Keratinocyte (primary cell): Measurements from ENCODE around the gene ARSI. TPM values are rescaled to one million over a fixed set of nuclear protein-coding genes. Genes with fewer than 3 reads are reported as not detected.
A peak's percentile ranks its signal among the peaks of the same experiment; 100 is the strongest.

Experiments
- DNase-seq: peaks from one replicate; pipeline ENCODE4 v3.0.0-alpha.2; 2011; ENCODE audit warnings: low read depth, missing footprints, low spot score
- FAIRE-seq: peaks from 2 replicates; lab custom pipeline; 2011; peaks lifted over from hg19 to GRCh38; lab: Jason Lieb, UNC
- H2AFZ ChIP-seq: 2 replicates; pipeline ENCODE4 v1.6.0; 2012; ENCODE audit warnings: low read length, control low read depth, inconsistent platforms; ENCODE audit not compliant: control insufficient read depth
- H3K27ac ChIP-seq: 2 replicates; pipeline ENCODE4 v1.5.1; 2011; ENCODE audit warnings: low read length; ENCODE audit not compliant: control insufficient read depth, insufficient read depth
- H3K27me3 ChIP-seq: 3 replicates; pipeline ENCODE4 v1.6.0; 2011; ENCODE audit warnings: low read length; ENCODE audit not compliant: control insufficient read depth, insufficient read depth; ENCODE audit errors: extremely low read depth
- H3K36me3 ChIP-seq, 2 experiments: 2 replicates in 1 of 2; 3 replicates in 1 of 2; pipeline ENCODE4 v1.5.1; 2011; ENCODE audit warnings: low read length in 2 of 2, mild to moderate bottlenecking in 1 of 2; ENCODE audit not compliant: control insufficient read depth in 2 of 2, insufficient read depth in 2 of 2; ENCODE audit errors: extremely low read depth in 1 of 2
- H3K4me1 ChIP-seq: 3 replicates; pipeline ENCODE4 v1.5.1; 2011; ENCODE audit warnings: low read length; ENCODE audit not compliant: control insufficient read depth, insufficient read depth; ENCODE audit errors: extremely low read depth
- H3K4me2 ChIP-seq: 3 replicates; pipeline ENCODE4 v1.6.0; 2011; ENCODE audit warnings: low read depth, low read length; ENCODE audit not compliant: control insufficient read depth, insufficient read depth; ENCODE audit errors: extremely low read depth
- H3K4me3 ChIP-seq, 3 experiments: fragments of 200-600 bp in 1 of 3; sonication (generic) in 1 of 3; 2 replicates in 2 of 3; 3 replicates in 1 of 3; pipeline ENCODE4 v1.5.1; 2011 to 2016; ENCODE audit warnings: low read length in 3 of 3, mild to moderate bottlenecking in 3 of 3, control low read depth in 2 of 3, inconsistent platforms in 1 of 3, low read depth in 1 of 3, mixed read lengths in 1 of 3, mixed run types in 1 of 3, moderate library complexity in 1 of 3; ENCODE audit not compliant: control insufficient read depth in 2 of 3, insufficient read depth in 2 of 3; ENCODE audit errors: extremely low read depth in 1 of 3
- H3K79me2 ChIP-seq: 2 replicates; pipeline ENCODE4 v1.6.0; 2012; ENCODE audit warnings: low read length; ENCODE audit not compliant: control insufficient read depth, insufficient read depth
- H3K9ac ChIP-seq: 3 replicates; pipeline ENCODE4 v1.6.0; 2011; ENCODE audit warnings: low read length; ENCODE audit not compliant: control insufficient read depth, insufficient read depth; ENCODE audit errors: extremely low read depth
- H3K9me1 ChIP-seq: 3 replicates; pipeline ENCODE4 v1.6.0; 2011; ENCODE audit warnings: low read length; ENCODE audit not compliant: control insufficient read depth, insufficient read depth; ENCODE audit errors: extremely low read depth
- H3K9me3 ChIP-seq: 2 replicates; pipeline ENCODE4 v1.5.1; 2012; ENCODE audit warnings: low read depth, low read length; ENCODE audit not compliant: control insufficient read depth
- H4K20me1 ChIP-seq: 3 replicates; pipeline ENCODE4 v1.6.0; 2011; ENCODE audit warnings: low read length; ENCODE audit not compliant: control insufficient read depth, insufficient read depth; ENCODE audit errors: extremely low read depth
- EZH2 ChIP-seq: IDR thresholded peaks from one replicate; pipeline ENCODE4 v1.6.1; 2012; ENCODE audit warnings: inconsistent platforms, mild to moderate bottlenecking, low read length, moderate library complexity
- dilution Hi-C: fragments of 300-500 bp; cut with MboI; formaldehyde crosslinking; loops from one replicate; pipeline ENCODE4 v1.7.0; 2020; ENCODE audit warnings: low sequenced_read_pairs; ENCODE audit not compliant: extremely low pct_ligation_motif_present
- polyA plus RNA-seq, 5 experiments: library from polyadenylated mRNA; depleted of rRNA in 3 of 5; stranded (reverse) in 3 of 5; stranded (forward) in 1 of 5; unstranded in 1 of 5; fragments of >200 nt; gene quantifications; 1 replicate in 1 of 5; 2 replicates in 3 of 5; 3 replicates in 1 of 5; pipeline versions ENCODE4 v1.2.1 to v1.2.3, GENCODE V29; 2011 to 2012; ENCODE audit warnings: missing spikeins in 2 of 5, low read depth in 1 of 5, low replicate concordance in 1 of 5
- TF ChIP-seq, protein P1 (sequence below), 3 experiments: IDR thresholded peaks in 1 of 3; conservative IDR thresholded peaks in 1 of 3; optimal IDR thresholded peaks in 1 of 3; 2 replicates in 2 of 3; 3 replicates in 1 of 3; pipeline versions ENCODE3 to v1.5.1; 2011; ENCODE audit warnings: low read length in 3 of 3, mild to moderate bottlenecking in 3 of 3, moderate library complexity in 2 of 3, control low read depth in 1 of 3, inconsistent platforms in 1 of 3; ENCODE audit not compliant: insufficient read depth in 2 of 3; ENCODE audit errors: extremely low read depth in 1 of 3

Gene ARSI
- polyA plus RNA-seq, 1 donor (not counting 4 experiments of a cell fraction or from before 2014, with no cell fraction given), result 1.7 TPM

GRCh38 chr5:150322202-150322601 is 19.5 kb upstream of the ARSI start:
- FAIRE-seq, result peak; percentile 68
- H3K36me3 ChIP-seq, result no peaks in the 10 kb centered on the region
- H3K27me3 ChIP-seq, result no peaks in the 10 kb centered on the region
- H3K27ac ChIP-seq, result peak overlapping the region; percentile 93
- H4K20me1 ChIP-seq, result no peaks in the 10 kb centered on the region
- peak; percentile 53 for DNase-seq
- dilution Hi-C loops, result no loop called here
- peak overlapping the region; percentile 49 for H3K4me2 ChIP-seq
- TF ChIP-seq, protein P1, sequence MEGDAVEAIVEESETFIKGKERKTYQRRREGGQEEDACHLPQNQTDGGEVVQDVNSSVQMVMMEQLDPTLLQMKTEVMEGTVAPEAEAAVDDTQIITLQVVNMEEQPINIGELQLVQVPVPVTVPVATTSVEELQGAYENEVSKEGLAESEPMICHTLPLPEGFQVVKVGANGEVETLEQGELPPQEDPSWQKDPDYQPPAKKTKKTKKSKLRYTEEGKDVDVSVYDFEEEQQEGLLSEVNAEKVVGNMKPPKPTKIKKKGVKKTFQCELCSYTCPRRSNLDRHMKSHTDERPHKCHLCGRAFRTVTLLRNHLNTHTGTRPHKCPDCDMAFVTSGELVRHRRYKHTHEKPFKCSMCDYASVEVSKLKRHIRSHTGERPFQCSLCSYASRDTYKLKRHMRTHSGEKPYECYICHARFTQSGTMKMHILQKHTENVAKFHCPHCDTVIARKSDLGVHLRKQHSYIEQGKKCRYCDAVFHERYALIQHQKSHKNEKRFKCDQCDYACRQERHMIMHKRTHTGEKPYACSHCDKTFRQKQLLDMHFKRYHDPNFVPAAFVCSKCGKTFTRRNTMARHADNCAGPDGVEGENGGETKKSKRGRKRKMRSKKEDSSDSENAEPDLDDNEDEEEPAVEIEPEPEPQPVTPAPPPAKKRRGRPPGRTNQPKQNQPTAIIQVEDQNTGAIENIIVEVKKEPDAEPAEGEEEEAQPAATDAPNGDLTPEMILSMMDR (optimal IDR thresholded peaks at IDR 0.05 in 1 of 3, IDR thresholded peaks at IDR 0.05 in 1 of 3, conservative IDR thresholded peaks at IDR 0.05 in 1 of 3; ENCODE audit: extremely low read depth in 1 of 3, insufficient read depth in 2 of 3, low read length in 3 of 3), result no peak
- TF ChIP-seq EZH2, result no peak
- H3K9me3 ChIP-seq, result no peaks in the 10 kb centered on the region
- peaks cover 63% of the 10 kb centered on the region for H3K4me1 ChIP-seq
- H3K4me3 ChIP-seq, result no peak overlapping the region
- H3K9me1 ChIP-seq, result no peaks in the 10 kb centered on the region
- no peak overlapping the region for H2AFZ ChIP-seq
- H3K9ac ChIP-seq, result peak overlapping the region; percentile 19
- no peaks in the 10 kb centered on the region for H3K79me2 ChIP-seq

GRCh38 chr5:150321784-150322183 is 19.1 kb upstream of the ARSI start:
- H3K4me1 ChIP-seq, result peaks cover 67% of the 10 kb centered on the region
- DNase-seq (no peak), FAIRE-seq (peak; percentile 34)

More at GRCh38 chr5:150321784-150322183, 19.1 kb upstream of the ARSI start:
- H3K4me2 ChIP-seq, result peak overlapping the region; percentile 49
- H3K9me3 ChIP-seq, result no peaks in the 10 kb centered on the region
- no peak overlapping the region for H3K4me3 ChIP-seq
- H3K9ac ChIP-seq, result peak overlapping the region; percentile 19
- H3K27me3 ChIP-seq, result no peaks in the 10 kb centered on the region
- peaks cover under 1% of the 10 kb centered on the region for H3K9me1 ChIP-seq
- H3K27ac ChIP-seq, result peak overlapping the region; percentile 93
- H3K36me3 ChIP-seq, result no peaks in the 10 kb centered on the region
- dilution Hi-C loops, result no loop called here
- TF ChIP-seq, protein P1 (optimal IDR thresholded peaks at IDR 0.05 in 1 of 3, IDR thresholded peaks at IDR 0.05 in 1 of 3, conservative IDR thresholded peaks at IDR 0.05 in 1 of 3; ENCODE audit: extremely low read depth in 1 of 3, insufficient read depth in 2 of 3, low read length in 3 of 3), result no peak
- no peak for TF ChIP-seq EZH2
- no peak overlapping the region for H2AFZ ChIP-seq
- H3K79me2 ChIP-seq, result no peaks in the 10 kb centered on the region
- no peaks in the 10 kb centered on the region for H4K20me1 ChIP-seq
